ENCODE measurements around the gene RANBP10. TPM values are rescaled to one million over a fixed set of nuclear protein-coding genes. Genes with fewer than 3 reads are reported as not detected.

Gene RANBP10
- total and polyA plus RNA-seq, 5 donors from 2014 or later = 7.3 to 29.4 (median 8.7) TPM

DNA sequence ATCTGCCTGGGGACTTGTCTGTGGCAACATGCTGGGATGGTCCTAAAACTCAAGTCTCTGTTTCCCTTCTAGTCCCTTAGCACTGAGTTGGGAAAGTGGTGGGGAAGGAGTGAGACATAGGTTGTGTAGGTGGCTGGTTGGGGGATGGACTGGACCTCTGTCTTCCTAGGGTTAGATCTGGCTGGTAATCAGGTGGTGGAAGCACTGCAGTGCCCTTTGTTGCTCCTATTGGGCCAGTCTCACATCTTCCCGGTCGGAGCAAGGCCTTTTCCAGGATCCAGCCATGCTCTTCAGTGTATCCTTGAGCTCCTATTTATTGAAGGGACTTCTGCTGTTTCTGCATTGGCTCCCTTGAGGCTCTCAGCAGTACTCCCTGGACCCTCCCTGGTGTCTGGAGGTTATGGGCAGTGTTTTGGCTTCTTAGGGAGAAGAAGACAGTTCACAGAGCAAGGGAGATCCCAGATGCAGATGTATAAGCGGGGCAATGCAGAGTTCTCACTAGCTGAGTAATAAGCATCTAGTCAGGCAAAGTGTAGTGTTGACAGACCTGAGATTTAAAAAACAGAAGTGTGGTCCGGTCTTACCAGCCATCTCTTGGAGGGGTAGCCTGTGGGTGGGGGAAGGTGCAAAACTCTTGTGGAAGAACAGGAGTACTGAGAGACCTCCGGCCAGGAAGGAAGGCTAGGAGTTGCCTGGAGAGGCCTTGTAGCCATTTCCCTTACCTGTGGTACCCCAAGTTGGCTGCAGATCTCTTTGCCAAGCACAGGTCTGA lies 39.1 kb upstream of the RANBP10 start:
- peaks cover 16 to 65% (median 35%) of the 10 kb centered on the region in 4 donors for H3K4me1 Mint-ChIP-seq
- no peak for ATAC-seq (ENCODE audit: low read depth in 2 of 2)
- Histone ChIP-seq H3K9me3 (ENCODE audit: control insufficient read depth in 2 of 2, low read length in 2 of 2) (no peaks in the 10 kb centered on the region), H3K27me3 (ENCODE audit: control insufficient read depth, insufficient read depth, low read length) (no peaks in the 10 kb centered on the region), H3K36me3 (ENCODE audit: control insufficient read depth, insufficient read depth, low read length) (no peaks in the 10 kb centered on the region), H3K4me1 (ENCODE audit: control insufficient read depth, insufficient read depth, low read length, poor library complexity, severe bottlenecking) (peaks cover 55% of the 10 kb centered on the region), H3K27ac (ENCODE audit: insufficient read depth, low read length, poor library complexity, severe bottlenecking) (peak overlapping the region; percentile 97), H3K4me3 (ENCODE audit: low read depth, low read length) (peak overlapping the region; percentile 80)
- H3K9me3 Mint-ChIP-seq = no peaks in the 10 kb centered on the region
- peak overlapping the region; percentile 88 to 95 (median 90) for H3K4me3 Mint-ChIP-seq
- peak overlapping the region; percentile 91 to 93 (median 93) for H3K27ac Mint-ChIP-seq
- DNase-seq = peak in 1 of 3 donors; percentile 23
- no peaks in the 10 kb centered on the region for H3K36me3 Mint-ChIP-seq
- no peaks in the 10 kb centered on the region for H3K27me3 Mint-ChIP-seq

DNA sequence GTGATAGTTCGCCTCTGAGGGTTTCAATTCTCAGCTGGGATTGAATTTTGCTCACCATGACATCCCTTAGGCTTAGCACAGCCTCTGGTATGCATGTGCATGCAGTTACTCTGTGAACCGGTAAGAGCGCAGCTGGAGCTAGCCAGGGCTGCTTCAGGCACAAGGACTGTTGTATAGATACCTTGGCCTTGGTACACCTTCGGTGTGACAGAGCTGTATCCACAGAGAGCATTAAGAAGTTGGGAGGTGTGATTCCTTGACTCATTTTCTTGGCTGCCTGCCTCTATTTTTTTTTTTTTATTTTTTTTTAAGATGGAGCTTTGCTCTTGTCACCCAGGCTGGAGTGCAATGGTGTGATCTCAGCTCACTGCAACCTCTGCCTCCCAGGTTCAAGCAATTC lies 38.1 kb upstream of the RANBP10 start:
- no peaks in the 10 kb centered on the region for H3K27me3 Mint-ChIP-seq
- peak overlapping the region; percentile 97 for H3K27ac ChIP-seq (ENCODE audit: insufficient read depth, low read length, poor library complexity, severe bottlenecking)
- peak overlapping the region in 1 of 3 donors; percentile 91 for H3K27ac Mint-ChIP-seq
- H3K4me1 Mint-ChIP-seq = peaks cover 16 to 57% (median 35%) of the 10 kb centered on the region in 4 donors
- H3K4me3 Mint-ChIP-seq = peak overlapping the region; percentile 27 to 96 (median 92)
- no peaks in the 10 kb centered on the region for H3K36me3 ChIP-seq (ENCODE audit: control insufficient read depth, insufficient read depth, low read length)
- no peaks in the 10 kb centered on the region for H3K9me3 Mint-ChIP-seq
- ATAC-seq (ENCODE audit: low read depth in 2 of 2) (no peak), DNase-seq (no peak)
- H3K36me3 Mint-ChIP-seq = no peaks in the 10 kb centered on the region
- peak overlapping the region; percentile 89 for H3K4me3 ChIP-seq (ENCODE audit: low read depth, low read length)
- no peaks in the 10 kb centered on the region for H3K27me3 ChIP-seq (ENCODE audit: control insufficient read depth, insufficient read depth, low read length)
- peaks cover 55% of the 10 kb centered on the region for H3K4me1 ChIP-seq (ENCODE audit: control insufficient read depth, insufficient read depth, low read length, poor library complexity, severe bottlenecking)
- no peaks in the 10 kb centered on the region for H3K9me3 ChIP-seq (ENCODE audit: control insufficient read depth in 2 of 2, low read length in 2 of 2)

DNA sequence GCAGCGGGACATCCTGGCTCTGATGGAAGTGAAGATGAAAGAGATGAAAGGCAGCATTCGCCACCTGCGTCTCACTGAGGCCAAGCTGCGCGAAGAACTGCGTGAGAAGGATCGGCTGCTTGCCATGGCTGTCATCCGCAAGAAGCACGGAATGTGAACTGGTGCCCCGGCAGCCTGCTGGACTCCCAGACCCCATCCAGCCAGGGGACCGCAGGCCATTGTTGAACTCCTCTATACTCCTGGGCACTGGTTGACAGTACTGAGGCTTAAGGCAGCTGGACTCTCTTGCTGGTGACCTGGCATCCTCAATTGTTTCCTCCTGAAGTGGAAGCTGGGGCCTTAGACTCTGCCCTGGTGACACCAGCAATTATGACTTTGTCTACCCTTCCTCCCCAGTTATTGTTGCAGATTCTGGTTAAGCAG lies 37.0 kb upstream of the RANBP10 start:
- peaks cover 16 to 52% (median 32%) of the 10 kb centered on the region in 4 donors for H3K4me1 Mint-ChIP-seq
- peak overlapping the region; percentile 95 to 96 (median 95) for H3K27ac Mint-ChIP-seq
- no peak for ATAC-seq (ENCODE audit: low read depth in 2 of 2)
- Histone ChIP-seq H3K4me3 (ENCODE audit: low read depth, low read length) (peak overlapping the region; percentile 89), H3K9me3 (ENCODE audit: control insufficient read depth in 2 of 2, low read length in 2 of 2) (no peaks in the 10 kb centered on the region), H3K4me1 (ENCODE audit: control insufficient read depth, insufficient read depth, low read length, poor library complexity, severe bottlenecking) (peaks cover 54% of the 10 kb centered on the region), H3K36me3 (ENCODE audit: control insufficient read depth, insufficient read depth, low read length) (no peaks in the 10 kb centered on the region), H3K27ac (ENCODE audit: insufficient read depth, low read length, poor library complexity, severe bottlenecking) (peak overlapping the region; percentile 97), H3K27me3 (ENCODE audit: control insufficient read depth, insufficient read depth, low read length) (no peaks in the 10 kb centered on the region)
- no peaks in the 10 kb centered on the region for H3K27me3 Mint-ChIP-seq
- no peaks in the 10 kb centered on the region for H3K36me3 Mint-ChIP-seq
- no peaks in the 10 kb centered on the region for H3K9me3 Mint-ChIP-seq
- peak overlapping the region; percentile 88 to 98 (median 96) for H3K4me3 Mint-ChIP-seq
- peak in 1 of 3 donors; percentile 59 for DNase-seq

DNA sequence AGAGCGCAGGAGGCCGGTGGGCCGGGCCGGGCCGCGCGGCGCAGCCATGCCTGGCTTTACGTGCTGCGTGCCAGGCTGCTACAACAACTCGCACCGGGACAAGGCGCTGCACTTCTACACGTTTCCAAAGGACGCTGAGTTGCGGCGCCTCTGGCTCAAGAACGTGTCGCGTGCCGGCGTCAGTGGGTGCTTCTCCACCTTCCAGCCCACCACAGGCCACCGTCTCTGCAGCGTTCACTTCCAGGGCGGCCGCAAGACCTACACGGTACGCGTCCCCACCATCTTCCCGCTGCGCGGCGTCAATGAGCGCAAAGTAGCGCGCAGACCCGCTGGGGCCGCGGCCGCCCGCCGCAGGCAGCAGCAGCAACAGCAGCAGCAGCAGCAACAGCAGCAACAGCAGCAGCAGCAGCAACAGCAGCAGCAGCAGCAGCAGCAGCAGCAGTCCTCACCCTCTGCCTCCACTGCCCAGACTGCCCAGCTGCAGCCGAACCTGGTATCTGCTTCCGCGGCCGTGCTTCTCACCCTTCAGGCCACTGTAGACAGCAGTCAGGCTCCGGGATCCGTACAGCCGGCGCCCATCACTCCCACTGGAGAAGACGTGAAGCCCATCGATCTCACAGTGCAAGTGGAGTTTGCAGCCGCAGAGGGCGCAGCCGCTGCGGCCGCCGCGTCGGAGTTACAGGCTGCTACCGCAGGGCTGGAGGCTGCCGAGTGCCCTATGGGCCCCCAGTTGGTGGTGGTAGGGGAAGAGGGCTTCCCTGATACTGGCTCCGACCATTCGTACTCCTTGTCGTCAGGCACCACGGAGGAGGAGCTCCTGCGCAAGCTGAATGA lies 36.4 kb upstream of the RANBP10 start:
- no peaks in the 10 kb centered on the region for H3K9me3 ChIP-seq (ENCODE audit: control insufficient read depth in 2 of 2, low read length in 2 of 2)
- H3K27ac ChIP-seq (ENCODE audit: insufficient read depth, low read length, poor library complexity, severe bottlenecking) = peak overlapping the region; percentile 97
- ATAC-seq (ENCODE audit: low read depth in 2 of 2) = peak; percentile 26 to 33
- peak overlapping the region; percentile 89 for H3K4me3 ChIP-seq (ENCODE audit: low read depth, low read length)
- H3K27ac Mint-ChIP-seq = peak overlapping the region; percentile 95 to 96 (median 95)
- no peaks in the 10 kb centered on the region for H3K27me3 ChIP-seq (ENCODE audit: control insufficient read depth, insufficient read depth, low read length)
- H3K4me1 Mint-ChIP-seq = peaks cover 19 to 45% (median 29%) of the 10 kb centered on the region in 4 donors
- H3K9me3 Mint-ChIP-seq = no peaks in the 10 kb centered on the region
- peak overlapping the region; percentile 88 to 98 (median 96) for H3K4me3 Mint-ChIP-seq
- H3K27me3 Mint-ChIP-seq = no peaks in the 10 kb centered on the region
- no peaks in the 10 kb centered on the region for H3K36me3 ChIP-seq (ENCODE audit: control insufficient read depth, insufficient read depth, low read length)
- DNase-seq = peak in 2 of 3 donors; percentile 77 to 83
- H3K4me1 ChIP-seq (ENCODE audit: control insufficient read depth, insufficient read depth, low read length, poor library complexity, severe bottlenecking) = peaks cover 47% of the 10 kb centered on the region
- no peaks in the 10 kb centered on the region for H3K36me3 Mint-ChIP-seq

DNA sequence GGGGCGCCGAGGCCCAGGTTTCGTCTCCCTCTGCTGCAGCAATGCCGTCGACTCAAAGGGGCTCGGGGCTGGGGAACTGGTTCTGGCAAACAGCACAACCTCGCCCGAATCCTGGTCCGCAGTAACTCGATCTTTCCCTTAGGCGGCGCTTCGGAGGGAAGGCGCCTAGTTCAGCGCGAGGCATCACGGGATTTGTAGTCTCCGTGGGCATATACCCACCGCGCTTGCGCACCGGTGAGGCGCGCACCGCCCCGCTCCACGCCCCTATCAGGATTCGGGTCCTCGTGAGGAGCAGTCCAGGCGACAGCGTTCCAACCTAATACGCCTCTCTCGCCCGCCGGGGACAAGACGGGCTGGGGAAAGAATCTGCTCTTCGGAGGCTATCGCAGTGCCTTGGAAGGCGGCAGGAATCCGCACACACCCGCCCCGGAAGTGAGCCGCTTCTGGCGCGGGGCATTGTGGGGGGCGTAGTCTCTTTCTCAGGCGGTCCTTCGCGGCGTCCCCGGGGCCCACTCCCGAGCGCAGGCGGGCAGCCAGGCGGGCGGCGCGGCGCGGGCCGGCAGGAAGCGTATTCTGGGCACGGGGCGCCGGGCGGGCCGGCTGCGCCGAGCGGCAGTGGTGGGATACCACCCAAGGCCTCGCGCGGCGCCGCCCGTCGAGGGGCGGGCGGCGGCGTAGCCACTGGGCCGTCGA lies 35.6 kb upstream of the RANBP10 start, which contains the start of gene THAP11:
Gene THAP11, plus strand, starts transcription at position 505 of the 693 bp plus-strand sequence. CDS start 235 bp downstream, outside the sequence.
- Histone ChIP-seq H3K4me1 (ENCODE audit: control insufficient read depth, insufficient read depth, low read length, poor library complexity, severe bottlenecking) (peaks cover 41% of the 10 kb centered on the region), H3K27me3 (ENCODE audit: control insufficient read depth, insufficient read depth, low read length) (no peaks in the 10 kb centered on the region), H3K27ac (ENCODE audit: insufficient read depth, low read length, poor library complexity, severe bottlenecking) (peak within 1 kb of the TSS; percentile 97), H3K9me3 (ENCODE audit: control insufficient read depth in 2 of 2, low read length in 2 of 2) (no peaks in the 10 kb centered on the region), H3K36me3 (ENCODE audit: control insufficient read depth, insufficient read depth, low read length) (no peaks in the 10 kb centered on the region), H3K4me3 (ENCODE audit: low read depth, low read length) (peak within 1 kb of the TSS; percentile 89)
- Mint-ChIP-seq H3K4me3 (peak within 1 kb of the TSS; percentile 88 to 99 (median 96)), H3K4me1 (peaks cover 18 to 42% (median 27%) of the 10 kb centered on the region in 4 donors), H3K9me3 (no peaks in the 10 kb centered on the region), H3K36me3 (no peaks in the 10 kb centered on the region), H3K27ac (peak within 1 kb of the TSS; percentile 95 to 98 (median 96)), H3K27me3 (no peaks in the 10 kb centered on the region)
- ATAC-seq (ENCODE audit: low read depth in 2 of 2) (peak; percentile 58 to 62), DNase-seq (peak; percentile 89 to 97 (median 96))

DNA sequence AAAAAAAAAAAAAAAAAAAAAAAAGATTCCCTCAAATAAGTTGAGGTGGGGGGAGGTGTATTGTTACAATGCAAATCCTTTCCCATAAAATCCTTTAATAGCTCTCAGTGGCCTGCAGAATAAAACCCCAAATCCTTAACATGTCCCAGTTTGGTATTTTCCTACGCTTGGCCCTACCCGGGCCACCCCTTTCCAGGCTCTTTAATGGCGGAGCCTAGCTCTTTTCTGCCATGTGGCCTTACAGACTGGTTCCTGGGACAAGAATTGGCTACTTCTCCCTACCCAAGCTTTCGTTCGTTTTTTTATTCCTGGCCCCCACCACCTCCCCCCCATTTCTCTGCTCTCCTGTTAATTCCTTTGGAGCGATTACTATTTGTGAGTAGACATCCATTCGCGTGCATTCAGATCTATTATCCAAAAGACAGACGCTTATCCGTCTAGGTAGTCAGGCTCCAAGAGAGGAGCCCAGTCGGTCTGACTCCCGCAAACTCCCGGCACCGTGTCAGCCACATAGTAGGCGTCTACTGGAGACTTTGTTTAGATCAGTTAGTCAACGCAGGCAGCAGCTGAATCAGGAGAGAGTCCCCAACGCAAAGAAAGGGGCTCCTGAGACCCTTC lies 34.9 kb upstream of the RANBP10 start:
- peak overlapping the region; percentile 97 for H3K27ac ChIP-seq (ENCODE audit: insufficient read depth, low read length, poor library complexity, severe bottlenecking)
- ATAC-seq (ENCODE audit: low read depth in 2 of 2) (no peak), DNase-seq (no peak)
- H3K4me3 ChIP-seq (ENCODE audit: low read depth, low read length) = peak overlapping the region; percentile 72
- H3K27ac Mint-ChIP-seq = peak overlapping the region; percentile 93 to 98 (median 96)
- H3K27me3 ChIP-seq (ENCODE audit: control insufficient read depth, insufficient read depth, low read length) = no peaks in the 10 kb centered on the region
- no peaks in the 10 kb centered on the region for H3K36me3 ChIP-seq (ENCODE audit: control insufficient read depth, insufficient read depth, low read length)
- no peaks in the 10 kb centered on the region for H3K9me3 Mint-ChIP-seq
- no peaks in the 10 kb centered on the region for H3K27me3 Mint-ChIP-seq
- H3K4me3 Mint-ChIP-seq = peak overlapping the region; percentile 88 to 99 (median 94)
- no peaks in the 10 kb centered on the region for H3K9me3 ChIP-seq (ENCODE audit: control insufficient read depth in 2 of 2, low read length in 2 of 2)
- H3K4me1 ChIP-seq (ENCODE audit: control insufficient read depth, insufficient read depth, low read length, poor library complexity, severe bottlenecking) = peaks cover 40% of the 10 kb centered on the region
- H3K4me1 Mint-ChIP-seq = peaks cover 18 to 42% (median 27%) of the 10 kb centered on the region in 4 donors
- H3K36me3 Mint-ChIP-seq = no peaks in the 10 kb centered on the region

DNA sequence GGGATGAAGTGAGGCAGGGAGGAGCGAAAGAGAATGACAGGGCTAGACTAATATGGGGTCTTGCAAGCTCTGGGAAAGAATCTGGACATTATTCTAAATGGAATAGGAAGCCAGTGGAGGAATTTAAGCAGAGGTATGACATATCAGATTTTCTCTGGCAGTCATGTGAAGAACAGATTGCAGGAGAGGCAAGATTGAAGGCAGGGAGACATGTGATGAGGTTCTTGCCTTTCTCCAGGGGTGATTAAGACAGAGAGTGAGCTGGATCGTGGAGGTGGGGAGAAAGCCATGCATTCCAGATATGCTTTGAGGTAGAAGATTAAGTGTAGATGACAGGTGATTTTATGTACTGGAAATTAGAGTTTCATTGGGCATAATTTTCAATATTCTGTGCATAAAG lies 31.5 kb upstream of the RANBP10 start:
- H3K36me3 Mint-ChIP-seq = no peaks in the 10 kb centered on the region
- peak overlapping the region in 1 of 4 donors; percentile 36 for H3K4me3 Mint-ChIP-seq
- H3K9me3 ChIP-seq (ENCODE audit: control insufficient read depth in 2 of 2, low read length in 2 of 2) = no peaks in the 10 kb centered on the region
- H3K4me1 ChIP-seq (ENCODE audit: control insufficient read depth, insufficient read depth, low read length, poor library complexity, severe bottlenecking) = peaks cover 17% of the 10 kb centered on the region
- H3K27ac ChIP-seq (ENCODE audit: insufficient read depth, low read length, poor library complexity, severe bottlenecking) = no peak overlapping the region
- H3K9me3 Mint-ChIP-seq = no peaks in the 10 kb centered on the region
- no peak for DNase-seq
- no peaks in the 10 kb centered on the region for H3K27me3 ChIP-seq (ENCODE audit: control insufficient read depth, insufficient read depth, low read length)
- H3K27me3 Mint-ChIP-seq = no peaks in the 10 kb centered on the region
- peaks cover 8 to 22% (median 14%) of the 10 kb centered on the region in 4 donors for H3K4me1 Mint-ChIP-seq
- H3K4me3 ChIP-seq (ENCODE audit: low read depth, low read length) = no peak overlapping the region
- H3K27ac Mint-ChIP-seq = no peak overlapping the region
- ATAC-seq (ENCODE audit: low read depth in 2 of 2) = no peak
- H3K36me3 ChIP-seq (ENCODE audit: control insufficient read depth, insufficient read depth, low read length) = no peaks in the 10 kb centered on the region

Data from CD4-positive, CD25-positive, alpha-beta regulatory T cell (primary cell).